Endothelial cell of umbilical vein (primary cell): Measurements from ENCODE around the gene SSR4. TPM values are rescaled to one million over a fixed set of nuclear protein-coding genes. Genes with fewer than 3 reads are reported as not detected.

ENCODE experiments used
- BruUV-seq: library from RNA; stranded (reverse); fragments of 400-500 nt; replicated peaks from 2 replicates; lab custom pipeline; 2021; lab: Mats Ljungman, UMichigan
- CTCF ChIA-PET: fragments of 300-600, 350-600 bp; sonication (Branson Sonifier 250); formaldehyde crosslinking; loops from one replicate; lab custom pipeline; 2021; ENCODE audit warnings: antibody characterized with exemption, inconsistent platforms; lab: Charles Lee
- POLR2A ChIA-PET: fragments of 300-600, 350-600 bp; sonication (Branson Sonifier 250); formaldehyde crosslinking; loops from one replicate; lab custom pipeline; 2021; ENCODE audit warnings: antibody characterized with exemption, inconsistent platforms; lab: Charles Lee
- DNase-seq: peaks from one replicate; pipeline ENCODE4 v3.0.0-alpha.2; 2011; ENCODE audit warnings: low read depth, low spot score
- FAIRE-seq: peaks from 2 replicates; lab custom pipeline; 2011; peaks lifted over from hg19 to GRCh38; lab: Jason Lieb, UNC
- H2AFZ ChIP-seq: 2 replicates; pipeline ENCODE4 v1.6.0; 2012; ENCODE audit warnings: low read depth, low read length, control low read depth, inconsistent platforms
- H3K27ac ChIP-seq: 2 replicates; pipeline ENCODE4 v1.5.1; 2011; ENCODE audit warnings: low read depth, mild to moderate bottlenecking, control low read depth, low read length, moderate library complexity; ENCODE audit not compliant: insufficient read depth
- H3K27me3 ChIP-seq, 2 experiments: 2 replicates each; pipeline versions ENCODE4 v1.6.0 to v1.6.1; 2011; ENCODE audit warnings: low read length in 2 of 2, mixed read lengths in 1 of 2; ENCODE audit not compliant: control insufficient read depth in 2 of 2, insufficient read depth in 2 of 2
- H3K36me3 ChIP-seq, 2 experiments: 2 replicates in 1 of 2; 3 replicates in 1 of 2; pipeline ENCODE4 v1.5.1; 2011; ENCODE audit warnings: low read length in 2 of 2, mild to moderate bottlenecking in 1 of 2, moderate library complexity in 1 of 2; ENCODE audit not compliant: control insufficient read depth in 2 of 2, insufficient read depth in 2 of 2; ENCODE audit errors: extremely low read depth in 1 of 2
- H3K4me1 ChIP-seq: 3 replicates; pipeline ENCODE4 v1.5.1; 2011; ENCODE audit warnings: mild to moderate bottlenecking, low read length; ENCODE audit not compliant: control insufficient read depth, insufficient read depth; ENCODE audit errors: extremely low read depth
- H3K4me2 ChIP-seq: 2 replicates; pipeline ENCODE4 v1.6.1; 2011; ENCODE audit warnings: low read length, control low read depth, mixed read lengths; ENCODE audit not compliant: insufficient read depth
- H3K4me3 ChIP-seq, 3 experiments: fragments of 200-600 bp in 1 of 3; sonication (generic), shearing (Covaris generic) in 1 of 3; replicated peaks in 1 of 3; 2 replicates each; pipeline ENCODE4 v1.5.1; 2011 to 2016; ENCODE audit warnings: control low read depth in 3 of 3, low read length in 3 of 3, mild to moderate bottlenecking in 2 of 3, inconsistent platforms in 1 of 3, low read depth in 1 of 3, moderate library complexity in 1 of 3; ENCODE audit not compliant: insufficient read depth in 1 of 3
- H3K79me2 ChIP-seq: 2 replicates; pipeline ENCODE4 v1.6.0; 2012; ENCODE audit warnings: low read length, inconsistent platforms; ENCODE audit not compliant: control insufficient read depth, insufficient read depth
- H3K9ac ChIP-seq: replicated peaks from 2 replicates; pipeline ENCODE3; 2011; ENCODE audit warnings: low read length, control low read depth; ENCODE audit not compliant: insufficient read depth; ENCODE audit errors: extremely low read depth
- H3K9me1 ChIP-seq: replicated peaks from 3 replicates; pipeline ENCODE4 v1.6.0; 2011; ENCODE audit warnings: mild to moderate bottlenecking, low read length; ENCODE audit not compliant: control insufficient read depth, insufficient read depth; ENCODE audit errors: extremely low read depth
- H3K9me3 ChIP-seq: replicated peaks from 2 replicates; pipeline ENCODE4 v1.5.1; 2012; ENCODE audit warnings: low read length, inconsistent platforms; ENCODE audit not compliant: control insufficient read depth, insufficient read depth
- H4K20me1 ChIP-seq: replicated peaks from 2 replicates; pipeline ENCODE3; 2011; ENCODE audit warnings: mild to moderate bottlenecking, low read length; ENCODE audit not compliant: control insufficient read depth, insufficient read depth; ENCODE audit errors: extremely low read depth
- CTCF ChIP-seq, 2 donors: IDR thresholded peaks; 1 replicate in 1 of 2; 2 replicates in 1 of 2; pipeline ENCODE4 v1.5.1; 2011; ENCODE audit warnings: low read length in 2 of 2, mild to moderate bottlenecking in 2 of 2, moderate library complexity in 2 of 2, control low read depth in 1 of 2, inconsistent platforms in 1 of 2, low read depth in 1 of 2; ENCODE audit not compliant: insufficient read depth in 1 of 2; ENCODE audit errors: extremely low read depth in 1 of 2
- EZH2 ChIP-seq: IDR thresholded peaks from 2 replicates; pipeline ENCODE4 v1.6.1; 2012; ENCODE audit warnings: borderline replicate concordance, low read depth, mild to moderate bottlenecking, moderate library complexity, low read length, inconsistent platforms; ENCODE audit not compliant: severe bottlenecking
- FOS ChIP-seq: IDR thresholded peaks from 2 replicates; pipeline ENCODE4 v1.6.1; 2011; ENCODE audit warnings: mild to moderate bottlenecking, low read length, moderate library complexity, borderline replicate concordance; ENCODE audit not compliant: insufficient read depth
- GATA2 ChIP-seq: IDR thresholded peaks from 2 replicates; pipeline ENCODE4 v1.7.0; 2011; ENCODE audit warnings: low read depth, mild to moderate bottlenecking, moderate library complexity, mixed read lengths, low read length; ENCODE audit not compliant: insufficient read length, insufficient read depth
- JUN ChIP-seq: IDR thresholded peaks from 2 replicates; pipeline ENCODE4 v1.6.1; 2011; ENCODE audit warnings: borderline replicate concordance, low read depth; ENCODE audit not compliant: insufficient read length, insufficient read depth
- MAX ChIP-seq: IDR thresholded peaks from 2 replicates; pipeline ENCODE4 v1.6.1; 2011; ENCODE audit not compliant: insufficient read depth, insufficient read length
- MYC ChIP-seq: IDR thresholded peaks from one replicate; pipeline ENCODE4 v1.6.1; 2011; ENCODE audit warnings: mild to moderate bottlenecking, low read depth, low read length
- POLR2A ChIP-seq: IDR thresholded peaks from 2 replicates; pipeline ENCODE4 v1.6.1; 2012; ENCODE audit warnings: low read depth, mild to moderate bottlenecking, control low read depth, low read length
- POLR2AphosphoS5 ChIP-seq: IDR thresholded peaks from 2 replicates; pipeline ENCODE4 v1.6.1; 2012; ENCODE audit warnings: low read depth, mild to moderate bottlenecking, control low read depth, low read length, moderate library complexity; ENCODE audit not compliant: insufficient read depth
- dilution Hi-C: fragments of 300-500 bp; cut with MboI; formaldehyde crosslinking; loops from one replicate; pipeline ENCODE4 v1.15.0; 2019; ENCODE audit warnings: low sequenced_read_pairs; ENCODE audit not compliant: extremely low pct_ligation_motif_present
- intact Hi-C: fragments of 100-400 bp; cut with micrococcal nuclease; formaldehyde crosslinking; loops from one replicate; pipeline ENCODE4 v1.10.0; 2022
- polyA plus RNA-seq, 4 experiments: library from polyadenylated mRNA; depleted of rRNA in 3 of 4; stranded (reverse) in 3 of 4; unstranded in 1 of 4; fragments of >200 nt; gene quantifications; 2 replicates each; pipeline versions ENCODE4 v1.2.1 to v1.2.3, GENCODE V29; 2011 to 2012; ENCODE audit warnings: missing spikeins in 1 of 4
- total RNA-seq: library from RNA; stranded (reverse); gene quantifications from 2 replicates; pipeline ENCODE4 v1.2.3, GENCODE V29; 2021

The SSR4 gene
- total and polyA plus RNA-seq, 2 donors (not counting 3 experiments of a cell fraction or from before 2014, with no cell fraction given): 235 to 732 TPM

- H3K27ac ChIP-seq: no peak overlapping the region
- no peaks in the 10 kb centered on the region for H3K27me3 ChIP-seq
- dilution Hi-C loops: no loop called here
- peaks cover 24% of the 10 kb centered on the region for H3K79me2 ChIP-seq
- FAIRE-seq: no peak
- no peaks in the 10 kb centered on the region for H3K9me1 ChIP-seq
- H3K4me1 ChIP-seq: peaks cover 9% of the 10 kb centered on the region
- H3K4me2 ChIP-seq: no peak overlapping the region
- ChIA-PET CTCF (no interaction called here), POLR2A (no interaction called here)
- H3K9ac ChIP-seq: no peak overlapping the region
- H3K4me3 ChIP-seq: no peak overlapping the region
- DNase-seq: no peak
- H3K36me3 ChIP-seq: peaks cover 0 to 16% of the 10 kb centered on the region in 2 experiments
- BruUV-seq: no TSS peak
- intact Hi-C loops: loop anchor here (10.0 kb wide), 1 partner anchor 75 kb away; no protein-coding TSS in a partner anchor
- no peaks in the 10 kb centered on the region for H4K20me1 ChIP-seq
- H2AFZ ChIP-seq: no peak overlapping the region
- TF ChIP-seq EZH2 (no peak), POLR2AphosphoS5 (no peak), FOS (no peak), GATA2 (no peak), MAX (no peak), POLR2A (no peak), JUN (no peak), MYC (no peak), CTCF (IDR thresholded peaks at IDR 0.05; ENCODE audit: extremely low read depth in 1 of 2, insufficient read depth in 1 of 2, low read depth in 1 of 2, low read length in 2 of 2) (no peak)
- no peaks in the 10 kb centered on the region for H3K9me3 ChIP-seq
Observed at GRCh38 chrX:153799326-153799725, 4.9 kb downstream of the SSR4 start.
